Neural cell (in vitro differentiated cells): ENCODE results near the gene ZRANB1. TPM values are rescaled to one million over a fixed set of nuclear protein-coding genes. Genes with fewer than 3 reads are reported as not detected.

Experiments
- H2AFZ ChIP-seq: fragments of 200-600, 300-800 bp; sonication (generic), shearing (Covaris generic); 2 replicates; pipeline ENCODE4 v1.6.0; 2014; ENCODE audit warnings: low read depth, mild to moderate bottlenecking, antibody characterized with exemption, low read length, moderate library complexity
- H3F3A ChIP-seq: fragments of 200-600 bp; shearing (Covaris generic); 2 replicates; pipeline ENCODE4 v1.6.1; 2016; ENCODE audit warnings: mild to moderate bottlenecking, moderate library complexity, mixed read lengths, antibody characterized with exemption, low read length; ENCODE audit not compliant: insufficient read depth, poor library complexity, severe bottlenecking
- H3K27ac ChIP-seq: fragments of 200-600, 300-800 bp; sonication (generic), shearing (Covaris generic); 2 replicates; pipeline ENCODE4 v1.5.1; 2014; ENCODE audit warnings: mild to moderate bottlenecking, low read length, moderate library complexity
- H3K27me3 ChIP-seq: fragments of 300-800, 200-600 bp; sonication (generic), shearing (Covaris generic); 2 replicates; pipeline ENCODE4 v1.6.0; 2014; ENCODE audit warnings: mild to moderate bottlenecking, low read depth, low read length, moderate library complexity; ENCODE audit not compliant: insufficient read depth
- H3K36me3 ChIP-seq: fragments of 300-800, 200-600 bp; sonication (generic), shearing (Covaris generic); 2 replicates; pipeline ENCODE4 v1.5.1; 2014; ENCODE audit warnings: mild to moderate bottlenecking, antibody characterized with exemption, low read length, moderate library complexity; ENCODE audit not compliant: insufficient read depth
- H3K4me2 ChIP-seq: fragments of 300-800, 200-600 bp; sonication (generic), shearing (Covaris generic); 2 replicates; pipeline ENCODE4 v1.6.0; 2014; ENCODE audit warnings: mild to moderate bottlenecking, low read length
- H3K4me3 ChIP-seq: fragments of 300-800, 200-600 bp; sonication (generic), shearing (Covaris generic); 2 replicates; pipeline ENCODE4 v1.5.1; 2014; ENCODE audit warnings: mild to moderate bottlenecking, low read length, moderate library complexity
- H3K79me2 ChIP-seq: fragments of 200-600 bp; shearing (Covaris generic); replicated peaks from 2 replicates; pipeline ENCODE4 v1.6.0; 2014; ENCODE audit warnings: mild to moderate bottlenecking, low read length, moderate library complexity; ENCODE audit not compliant: insufficient read depth
- H3K9ac ChIP-seq: fragments of 300-800, 200-600 bp; sonication (generic), shearing (Covaris generic); 2 replicates; pipeline ENCODE4 v1.6.1; 2016; ENCODE audit warnings: mild to moderate bottlenecking, low read length, mixed read lengths
- H3K9me2 ChIP-seq: fragments of 200-600 bp; shearing (Covaris generic); 2 replicates; pipeline ENCODE4 v1.6.1; 2016; ENCODE audit warnings: mild to moderate bottlenecking, low read length, mixed read lengths; ENCODE audit not compliant: insufficient read depth
- H3K9me3 ChIP-seq: fragments of 200-600, 300-800 bp; sonication (generic), shearing (Covaris generic); 2 replicates; pipeline ENCODE4 v1.6.1; 2016; ENCODE audit warnings: mild to moderate bottlenecking, mixed run types, low read length, moderate library complexity, mixed read lengths
- H4K20me1 ChIP-seq: fragments of 200-600 bp; shearing (Covaris generic); 2 replicates; pipeline ENCODE4 v1.6.1; 2016; ENCODE audit warnings: mild to moderate bottlenecking, mixed run types; ENCODE audit not compliant: insufficient read depth
- EP300 ChIP-seq: fragments of 450-650 bp; conservative IDR thresholded peaks from 2 replicates; pipeline ENCODE4 v1.6.1; 2014; ENCODE audit warnings: antibody characterized with exemption, mild to moderate bottlenecking, moderate library complexity; ENCODE audit not compliant: poor library complexity, severe bottlenecking
- EZH2 ChIP-seq: fragments of 200-600, 300-800 bp; shearing (Covaris generic), sonication (generic); IDR thresholded peaks from 2 replicates; pipeline ENCODE4 v1.6.1; 2014; ENCODE audit warnings: antibody characterized with exemption, low read length, borderline replicate concordance, mild to moderate bottlenecking; ENCODE audit not compliant: insufficient read depth, poor library complexity, severe bottlenecking
- MXI1 ChIP-seq: fragments of 450-650 bp; conservative IDR thresholded peaks from 2 replicates; pipeline ENCODE4 v1.6.1; 2014; ENCODE audit warnings: antibody characterized with exemption, mild to moderate bottlenecking; ENCODE audit not compliant: poor library complexity, severe bottlenecking
- POLR2AphosphoS5 ChIP-seq: IDR thresholded peaks from 2 replicates; pipeline ENCODE4 v1.6.1; 2012
- RAD21 ChIP-seq: fragments of 450-650 bp; conservative IDR thresholded peaks from 2 replicates; pipeline ENCODE4 v1.6.1; 2014; ENCODE audit warnings: antibody characterized with exemption, mild to moderate bottlenecking, moderate library complexity
- SMC3 ChIP-seq: fragments of 450-650 bp; conservative IDR thresholded peaks from 2 replicates; pipeline ENCODE4 v1.6.1; 2014; ENCODE audit warnings: antibody characterized with exemption, mild to moderate bottlenecking, moderate library complexity; ENCODE audit not compliant: poor library complexity
- TAF1 ChIP-seq: IDR thresholded peaks from 2 replicates; pipeline ENCODE4 v1.6.1; 2012; ENCODE audit warnings: low read depth
- polyA plus RNA-seq: library from polyadenylated mRNA; depleted of rRNA; stranded (reverse); fragments of >200 nt; gene quantifications from 2 replicates; pipeline ENCODE4 v1.2.3, GENCODE V29; 2014
- TF ChIP-seq, protein P1 (sequence below): fragments of 450-650 bp; IDR thresholded peaks from 2 replicates; pipeline ENCODE4 v1.5.1; 2014; ENCODE audit warnings: antibody characterized with exemption, mild to moderate bottlenecking, moderate library complexity; ENCODE audit not compliant: poor library complexity, severe bottlenecking
- TF ChIP-seq, protein P2 (sequence below): IDR thresholded peaks from 2 replicates; pipeline ENCODE4 v1.6.1; 2012; ENCODE audit warnings: borderline replicate concordance

The ZRANB1 gene
- polyA plus RNA-seq, 1 donor from 2014 or later = 47.7 TPM

DNA sequence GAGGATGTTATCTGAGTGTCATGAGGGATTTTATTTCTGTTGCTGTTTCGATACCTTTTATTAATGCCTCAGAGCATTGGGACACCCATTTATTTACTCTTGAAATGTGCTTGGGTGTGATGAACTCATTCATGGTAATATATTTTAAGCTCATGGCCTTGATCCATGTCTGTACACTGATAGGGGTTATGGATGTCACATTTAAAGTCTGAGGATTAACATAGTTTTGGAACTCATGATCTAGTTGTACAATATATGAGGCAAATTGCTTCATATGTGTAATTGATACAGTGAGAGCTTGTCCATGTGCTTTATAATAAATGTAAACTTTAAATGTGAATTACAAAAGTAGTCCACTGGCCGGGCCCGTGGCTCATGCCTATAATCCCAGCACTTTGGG, 23.0 kb upstream of the ZRANB1 start:
- Histone ChIP-seq H3K79me2 (peaks cover 57% of the 10 kb centered on the region), H3K9ac (no peak overlapping the region), H4K20me1 (peaks cover 12% of the 10 kb centered on the region), H3K4me3 (peak overlapping the region; percentile 88), H3K27me3 (no peaks in the 10 kb centered on the region), H3K9me3 (no peaks in the 10 kb centered on the region), H3K9me2 (no peaks in the 10 kb centered on the region), H2AFZ (no peak overlapping the region), H3K36me3 (no peaks in the 10 kb centered on the region), H3F3A (peaks cover 3% of the 10 kb centered on the region), H3K27ac (no peak overlapping the region), H3K4me2 (peak overlapping the region; percentile 70)
- no peak for TF ChIP-seq MXI1
- TF ChIP-seq, protein P1, sequence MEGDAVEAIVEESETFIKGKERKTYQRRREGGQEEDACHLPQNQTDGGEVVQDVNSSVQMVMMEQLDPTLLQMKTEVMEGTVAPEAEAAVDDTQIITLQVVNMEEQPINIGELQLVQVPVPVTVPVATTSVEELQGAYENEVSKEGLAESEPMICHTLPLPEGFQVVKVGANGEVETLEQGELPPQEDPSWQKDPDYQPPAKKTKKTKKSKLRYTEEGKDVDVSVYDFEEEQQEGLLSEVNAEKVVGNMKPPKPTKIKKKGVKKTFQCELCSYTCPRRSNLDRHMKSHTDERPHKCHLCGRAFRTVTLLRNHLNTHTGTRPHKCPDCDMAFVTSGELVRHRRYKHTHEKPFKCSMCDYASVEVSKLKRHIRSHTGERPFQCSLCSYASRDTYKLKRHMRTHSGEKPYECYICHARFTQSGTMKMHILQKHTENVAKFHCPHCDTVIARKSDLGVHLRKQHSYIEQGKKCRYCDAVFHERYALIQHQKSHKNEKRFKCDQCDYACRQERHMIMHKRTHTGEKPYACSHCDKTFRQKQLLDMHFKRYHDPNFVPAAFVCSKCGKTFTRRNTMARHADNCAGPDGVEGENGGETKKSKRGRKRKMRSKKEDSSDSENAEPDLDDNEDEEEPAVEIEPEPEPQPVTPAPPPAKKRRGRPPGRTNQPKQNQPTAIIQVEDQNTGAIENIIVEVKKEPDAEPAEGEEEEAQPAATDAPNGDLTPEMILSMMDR = no peak

DNA sequence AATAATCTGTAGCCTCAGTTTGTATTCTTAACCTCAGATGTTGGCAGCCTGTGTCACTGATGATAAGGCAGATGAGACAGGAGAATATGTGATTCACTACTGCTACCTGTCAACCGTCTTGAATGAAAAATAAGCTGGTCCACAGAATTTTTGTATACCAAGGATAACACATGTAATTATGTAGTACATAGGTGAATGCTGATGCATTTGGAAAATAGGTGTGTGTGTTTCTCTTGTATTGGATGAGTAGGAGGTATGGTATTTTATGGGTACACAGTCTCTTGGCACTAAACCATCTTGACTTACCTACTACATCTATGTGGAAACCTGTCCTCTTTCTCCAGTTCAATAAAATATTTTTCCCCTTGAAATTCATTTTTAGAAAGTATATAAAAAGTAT, 20.7 kb upstream of the ZRANB1 start:
- TF ChIP-seq EZH2 (no peak), MXI1 (no peak), TAF1 (no peak), POLR2AphosphoS5 (no peak), SMC3 (no peak), EP300 (no peak), RAD21 (no peak)
- TF ChIP-seq, protein P1 = no peak
- TF ChIP-seq, protein P2, sequence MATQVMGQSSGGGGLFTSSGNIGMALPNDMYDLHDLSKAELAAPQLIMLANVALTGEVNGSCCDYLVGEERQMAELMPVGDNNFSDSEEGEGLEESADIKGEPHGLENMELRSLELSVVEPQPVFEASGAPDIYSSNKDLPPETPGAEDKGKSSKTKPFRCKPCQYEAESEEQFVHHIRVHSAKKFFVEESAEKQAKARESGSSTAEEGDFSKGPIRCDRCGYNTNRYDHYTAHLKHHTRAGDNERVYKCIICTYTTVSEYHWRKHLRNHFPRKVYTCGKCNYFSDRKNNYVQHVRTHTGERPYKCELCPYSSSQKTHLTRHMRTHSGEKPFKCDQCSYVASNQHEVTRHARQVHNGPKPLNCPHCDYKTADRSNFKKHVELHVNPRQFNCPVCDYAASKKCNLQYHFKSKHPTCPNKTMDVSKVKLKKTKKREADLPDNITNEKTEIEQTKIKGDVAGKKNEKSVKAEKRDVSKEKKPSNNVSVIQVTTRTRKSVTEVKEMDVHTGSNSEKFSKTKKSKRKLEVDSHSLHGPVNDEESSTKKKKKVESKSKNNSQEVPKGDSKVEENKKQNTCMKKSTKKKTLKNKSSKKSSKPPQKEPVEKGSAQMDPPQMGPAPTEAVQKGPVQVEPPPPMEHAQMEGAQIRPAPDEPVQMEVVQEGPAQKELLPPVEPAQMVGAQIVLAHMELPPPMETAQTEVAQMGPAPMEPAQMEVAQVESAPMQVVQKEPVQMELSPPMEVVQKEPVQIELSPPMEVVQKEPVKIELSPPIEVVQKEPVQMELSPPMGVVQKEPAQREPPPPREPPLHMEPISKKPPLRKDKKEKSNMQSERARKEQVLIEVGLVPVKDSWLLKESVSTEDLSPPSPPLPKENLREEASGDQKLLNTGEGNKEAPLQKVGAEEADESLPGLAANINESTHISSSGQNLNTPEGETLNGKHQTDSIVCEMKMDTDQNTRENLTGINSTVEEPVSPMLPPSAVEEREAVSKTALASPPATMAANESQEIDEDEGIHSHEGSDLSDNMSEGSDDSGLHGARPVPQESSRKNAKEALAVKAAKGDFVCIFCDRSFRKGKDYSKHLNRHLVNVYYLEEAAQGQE = no peak
- H3K9ac ChIP-seq = no peak overlapping the region
- H2AFZ ChIP-seq = no peak overlapping the region
- H3F3A ChIP-seq = peaks cover under 1% of the 10 kb centered on the region
- H4K20me1 ChIP-seq = peaks cover 12% of the 10 kb centered on the region
- H3K27ac ChIP-seq = no peak overlapping the region
- peaks cover 74% of the 10 kb centered on the region for H3K79me2 ChIP-seq
- H3K4me2 ChIP-seq = no peak overlapping the region
- no peaks in the 10 kb centered on the region for H3K27me3 ChIP-seq
- H3K9me2 ChIP-seq = no peaks in the 10 kb centered on the region
- H3K36me3 ChIP-seq = no peaks in the 10 kb centered on the region
- no peaks in the 10 kb centered on the region for H3K9me3 ChIP-seq
- H3K4me3 ChIP-seq = no peak overlapping the region
